CD4-positive, alpha-beta T cell treated with Interleukin-12 subunit alpha and Interleukin-12 subunit beta, for 1 hour (primary cell): ENCODE measurements around the gene GAPDHS.

Source experiments
- DNase-seq: peaks from one replicate; pipeline ENCODE4 v3.0.0-alpha.2; 2020

GAPDHS gene

GRCh38 chr19:35511337-35511736 is 21.9 kb upstream of the GAPDHS start:
- no peak for DNase-seq

- DNase-seq = no peak
Measured at GRCh38 chr19:35512831-35513627, 20.2 kb upstream of the GAPDHS start.

GRCh38 chr19:35513628-35514281 is 19.5 kb upstream of the GAPDHS start, which contains the start of gene DMKN:
Gene DMKN, minus strand, starts transcription at chr19:35513649. Its CDS starts 174 bp downstream, at chr19:35513475.
- no peak for DNase-seq

DNA sequence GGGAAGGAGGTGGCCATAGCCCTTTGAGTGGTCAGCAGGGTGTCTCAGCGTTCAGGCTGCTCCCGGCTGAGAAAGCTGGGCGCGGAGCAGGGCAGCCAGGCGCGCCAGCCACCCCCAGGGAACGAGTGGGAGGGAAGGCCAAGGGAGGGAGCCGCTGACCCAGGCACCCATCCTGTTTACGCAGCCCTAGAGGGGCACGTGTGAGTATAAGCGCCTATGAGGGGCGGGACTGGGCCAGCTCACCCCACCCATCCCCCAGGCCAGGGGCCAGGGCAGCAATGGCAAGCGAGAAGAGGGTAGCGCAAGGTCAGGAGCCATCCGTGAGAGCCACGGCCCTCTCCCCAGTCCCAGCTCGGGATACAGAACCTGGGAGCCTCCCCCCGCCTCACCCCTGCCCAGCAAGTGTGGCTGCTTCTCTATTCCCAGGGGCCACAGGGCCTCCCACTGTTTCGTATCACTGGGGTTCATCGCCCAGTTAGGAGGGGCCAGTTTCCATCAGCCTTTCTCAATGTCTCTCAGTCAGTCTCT is 18.9 kb upstream of the GAPDHS start:
- DNase-seq = no peak

DNA sequence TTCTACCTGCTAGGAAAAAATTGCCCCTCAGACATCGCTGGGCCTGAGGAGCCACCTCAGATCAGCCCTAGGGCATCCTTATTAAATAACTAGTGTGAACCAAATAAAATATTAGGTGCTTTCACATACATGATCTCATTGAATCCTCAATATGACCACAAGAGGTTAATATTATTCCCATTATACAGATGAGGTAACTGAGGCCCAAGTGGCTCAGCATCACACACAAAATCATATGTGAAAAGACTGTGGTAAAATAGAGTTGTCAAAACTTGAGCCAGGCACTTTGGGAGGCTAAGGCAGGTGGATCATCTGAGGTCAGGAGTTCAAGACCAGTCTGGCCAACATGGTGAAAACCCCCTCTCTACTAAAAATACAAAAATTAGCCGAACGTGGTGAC is 16.9 kb upstream of the GAPDHS start:
- DNase-seq = no peak

DNA sequence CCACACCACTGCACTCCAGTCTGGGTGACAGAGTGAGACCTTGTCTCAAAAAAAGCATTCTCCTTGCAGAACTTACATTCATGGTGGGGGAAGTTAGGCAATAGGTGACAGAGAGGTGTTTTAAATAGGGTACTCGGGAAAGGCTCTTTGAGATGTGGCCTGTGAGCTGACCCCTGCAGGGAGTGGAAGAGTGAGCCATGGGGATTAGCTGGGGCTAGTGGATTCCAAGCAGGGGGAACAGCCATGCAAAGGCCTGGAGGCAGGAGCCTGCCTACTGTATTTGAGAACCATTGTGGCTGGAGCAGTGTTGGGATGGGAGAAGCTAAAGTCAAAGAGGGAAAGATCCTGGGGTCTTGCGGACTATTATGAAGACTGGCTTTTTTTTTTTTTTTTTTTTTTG is 15.9 kb upstream of the GAPDHS start:
- no peak for DNase-seq

- DNase-seq = no peak
Measured at GRCh38 chr19:35518313-35518712, 14.9 kb upstream of the GAPDHS start.

DNA sequence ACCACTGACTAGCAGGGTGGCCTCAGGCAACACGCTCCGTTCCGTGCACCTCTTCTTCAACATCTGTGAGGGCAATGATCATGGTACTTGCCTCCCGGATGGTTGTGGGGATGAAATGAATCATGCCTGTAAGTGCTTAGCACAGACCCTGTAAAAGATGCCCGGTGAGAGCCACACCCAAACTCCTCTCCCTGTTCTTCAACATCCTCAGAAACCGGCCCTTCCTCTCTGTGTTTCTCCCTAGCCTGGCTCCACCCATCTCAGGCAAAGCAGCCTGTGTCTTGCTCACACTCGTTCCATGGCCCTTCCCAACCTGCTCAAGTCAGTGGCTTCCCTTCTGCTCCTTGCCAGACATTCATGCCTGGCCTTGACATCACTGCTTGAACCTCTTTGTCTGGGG is 14.0 kb upstream of the GAPDHS start:
- no peak for DNase-seq

DNA sequence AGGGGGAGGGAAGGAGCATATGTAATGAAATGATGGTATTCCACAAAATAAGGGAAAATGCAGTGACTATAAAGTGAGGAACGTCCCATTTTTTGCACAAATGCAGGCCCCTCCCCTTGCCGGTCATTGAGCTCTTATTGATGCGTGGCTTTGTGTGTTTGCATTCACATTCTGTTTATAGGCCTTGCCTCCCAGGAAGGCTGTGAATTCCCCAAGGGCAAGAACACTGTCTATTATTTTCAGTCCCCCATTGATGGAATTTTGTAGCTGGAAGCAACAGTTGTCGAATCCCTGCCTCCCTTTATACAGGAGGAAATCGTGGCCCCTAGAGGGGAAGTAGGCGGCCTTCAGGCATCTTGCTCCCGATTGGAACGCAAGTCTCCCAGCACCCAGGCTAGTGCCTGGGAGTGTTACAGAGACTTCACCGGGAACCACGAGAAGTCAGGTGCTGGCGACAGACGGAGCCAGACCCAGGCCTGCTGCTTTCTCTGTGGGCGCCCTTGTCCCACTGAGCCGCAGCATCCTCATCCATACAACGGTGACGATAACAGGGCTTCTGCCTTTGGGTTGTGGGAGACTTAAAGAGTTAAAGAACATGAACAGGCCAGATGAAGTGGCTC is 12.0 kb upstream of the GAPDHS start:
- no peak for DNase-seq

DNA sequence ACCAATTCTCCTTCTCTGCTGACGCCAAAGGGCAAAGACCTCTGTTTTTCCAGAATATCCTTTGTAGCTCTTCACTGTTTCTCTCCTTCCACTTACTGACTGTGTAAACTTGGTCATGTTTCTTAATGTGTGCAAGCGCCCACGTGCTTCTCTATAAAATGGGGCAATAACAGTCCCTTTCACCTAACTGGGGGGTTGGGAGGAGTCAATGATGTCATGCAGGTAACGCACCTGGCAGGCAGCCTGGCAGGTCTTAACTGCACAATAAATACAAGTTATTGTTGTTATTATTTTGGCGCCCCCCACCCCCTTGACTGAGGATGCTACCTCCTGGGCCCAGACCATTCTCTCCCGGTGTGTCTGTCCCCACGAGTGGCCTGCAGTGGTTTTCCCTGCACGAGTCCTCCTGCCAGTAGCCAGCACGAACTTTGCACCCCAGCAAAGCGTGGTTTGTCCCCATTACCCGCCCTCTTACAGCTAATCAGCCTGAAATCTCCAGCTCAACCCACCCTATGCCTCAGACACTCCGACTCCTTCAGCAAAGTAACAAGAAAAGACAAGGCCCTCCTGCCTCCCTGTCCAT is 10.4 kb upstream of the GAPDHS start:
- no peak for DNase-seq

- no peak for DNase-seq
Measured at GRCh38 chr19:35524181-35524837, 8.9 kb upstream of the GAPDHS start.

DNA sequence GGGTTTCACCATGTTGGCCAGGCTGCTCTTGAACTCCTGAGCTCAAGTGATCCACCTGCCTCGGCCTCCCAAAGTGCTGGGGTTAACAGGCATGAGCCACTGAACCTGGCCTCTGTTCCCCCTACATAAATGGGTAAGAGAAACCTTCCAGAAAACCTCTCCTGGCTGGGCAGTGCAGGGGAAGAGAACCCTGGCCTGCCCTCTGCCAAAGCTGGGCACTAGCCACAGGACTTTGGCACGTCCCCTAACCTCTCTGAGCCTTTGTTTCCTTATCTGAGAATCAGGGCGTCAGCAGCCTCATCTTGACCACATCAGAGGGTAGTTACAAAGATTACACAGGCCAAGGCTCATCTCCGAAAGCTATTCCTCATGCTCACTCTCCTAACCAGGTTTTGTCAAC is 7.4 kb upstream of the GAPDHS start:
- no peak for DNase-seq

- DNase-seq = no peak
Measured at GRCh38 chr19:35528218-35529038, 4.8 kb upstream of the GAPDHS start, which contains the start of gene SBSN. Gene SBSN, minus strand, starts transcription at chr19:35528311. Its CDS starts 30 bp downstream, at chr19:35528281.

- no peak for DNase-seq
Measured at GRCh38 chr19:35529241-35530218, 3.7 kb upstream of the GAPDHS start.

GRCh38 chr19:35531291-35531690 is 2.0 kb upstream of the GAPDHS start:
- DNase-seq = no peak

- DNase-seq = peak; percentile 43
Measured at GRCh38 chr19:35533822-35534392, 651 bp downstream of the GAPDHS start.

GRCh38 chr19:35534803-35535480 is 1.7 kb downstream of the GAPDHS start:
- no peak for DNase-seq

DNA sequence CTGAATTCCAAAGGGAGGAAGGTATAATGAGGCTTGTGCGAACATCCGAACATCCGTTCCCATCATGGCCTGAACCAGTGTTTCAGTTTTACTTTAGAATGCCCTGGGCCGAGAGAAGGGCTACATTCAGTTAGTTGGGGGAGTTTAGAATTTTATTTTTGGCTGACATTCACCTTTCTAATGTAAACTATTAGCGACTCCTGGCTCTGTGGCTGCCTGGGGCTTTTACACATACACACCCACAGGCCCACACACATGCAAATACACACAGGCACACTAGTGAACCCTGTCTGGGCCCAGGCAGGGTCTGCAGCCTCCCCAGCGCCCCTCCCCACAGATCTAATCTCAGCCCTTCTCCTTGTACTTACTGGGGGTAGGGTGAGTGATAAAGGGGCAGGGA is 6.1 kb downstream of the GAPDHS start:
- DNase-seq = no peak

GRCh38 chr19:35539850-35540249 is 6.6 kb downstream of the GAPDHS start:
- DNase-seq = no peak
